ENCODE data around the gene FMNL2.

GRCh38 chr2:152363936-152364335 is 29.0 kb downstream of the FMNL2 start:
- no peak for TF ChIP-seq CTCF (IDR thresholded peaks at IDR 0.05)
- TF ChIP-seq ZFX (IDR thresholded peaks at IDR 0.05; ENCODE audit: borderline replicate concordance): no peak
